Measurements from ENCODE around the gene APP. TPM values are rescaled to one million over a fixed set of nuclear protein-coding genes. Genes with fewer than 3 reads are reported as not detected.

The APP gene
- total and polyA plus RNA-seq, 2 of the 13 experiments (the other 11 are each of a cell fraction or from before 2014, with no cell fraction given): 70.6 to 262 TPM

DNA sequence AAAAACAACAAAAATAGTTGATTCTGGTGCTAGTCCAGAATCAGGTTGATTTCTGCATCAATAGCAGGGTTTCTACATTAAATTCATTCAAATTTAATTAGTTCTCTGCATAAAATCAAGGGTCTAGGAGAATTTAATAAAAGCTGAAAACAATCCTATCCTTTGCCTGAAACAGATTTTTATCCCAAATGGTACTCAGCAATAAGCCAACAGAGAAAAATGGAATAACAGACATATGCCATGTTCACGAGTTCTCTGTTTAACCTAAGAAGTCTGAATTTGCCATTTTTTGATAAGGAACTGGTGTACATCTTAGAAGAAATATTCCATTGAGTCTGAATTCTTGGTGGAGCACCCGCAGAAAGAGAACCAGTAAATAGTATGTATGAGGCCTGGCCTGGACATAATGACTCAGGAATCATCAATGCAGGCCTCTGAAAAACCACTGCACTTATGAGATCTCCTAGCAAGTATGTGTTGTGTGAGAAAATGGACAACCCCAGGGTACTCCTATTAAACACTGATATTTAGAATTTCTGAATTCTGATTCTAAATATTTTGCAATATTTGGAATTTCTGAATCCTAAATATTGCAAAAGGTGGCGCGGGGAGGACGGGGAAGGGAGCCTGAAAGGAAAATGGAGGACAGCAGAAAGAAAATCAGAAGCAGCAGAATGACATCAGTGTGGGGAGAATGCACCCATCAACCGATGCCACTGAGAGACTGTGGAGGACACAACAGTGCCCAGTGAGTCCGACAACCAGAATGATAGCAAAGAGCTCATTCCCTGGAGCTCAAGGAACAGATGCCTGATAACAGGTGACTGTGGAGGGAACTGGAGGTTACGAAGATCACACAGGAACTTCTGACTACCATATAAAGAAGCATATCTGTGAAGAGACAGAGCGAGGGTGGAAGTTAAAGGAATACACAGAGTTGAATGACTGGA, 97.6 kb downstream of the APP start:
- H3K27ac ChIP-seq (ENCODE audit: extremely low read length, insufficient read depth, low read length): no peak overlapping the region
- H2AFZ ChIP-seq (ENCODE audit: low read length): no peak overlapping the region
- in situ Hi-C loops (cut with HindIII; ENCODE audit: extremely low pct_ligation_motif_present, low pct_unique_long_range_greater_than_20kb) (no loop called here), intact Hi-C loops (cut with micrococcal nuclease; ENCODE audit: unreplicated experiment) (no loop called here)
- H3K4me3 ChIP-seq (replicated peaks in 1 of 3; ENCODE audit: insufficient read depth in 1 of 3, low read depth in 2 of 3, low read length in 3 of 3): no peak overlapping the region
- 63% methylated on average over 9 of the region's 9 CpGs for WGBS (ENCODE audit: low lambda C conversion rate)
- ChIA-PET CTCF (ENCODE audit: low intra/inter-chr PET ratio, low total read pairs) (no interaction called here), POLR2A (no interaction called here)
- H3K36me3 ChIP-seq (replicated peaks in 1 of 2; ENCODE audit: control insufficient read depth in 1 of 2, insufficient read depth in 2 of 2, low read length in 2 of 2): no peaks in the 10 kb centered on the region
- no peak overlapping the region for H3K9ac ChIP-seq (ENCODE audit: insufficient read depth, low read depth, low read length)
- no peak for TF ChIP-seq PCBP2 (optimal IDR thresholded peaks at IDR 0.05; ENCODE audit: low read depth, low read length, poor library complexity, severe bottlenecking)
- TF ChIP-seq ZBTB33 (CRISPR knock-in tag; IDR thresholded peaks at IDR 0.05): no peak
- no peak for TF ChIP-seq NFIC (IDR thresholded peaks at IDR 0.05; ENCODE audit: low read length)
- TF ChIP-seq, protein P1, sequence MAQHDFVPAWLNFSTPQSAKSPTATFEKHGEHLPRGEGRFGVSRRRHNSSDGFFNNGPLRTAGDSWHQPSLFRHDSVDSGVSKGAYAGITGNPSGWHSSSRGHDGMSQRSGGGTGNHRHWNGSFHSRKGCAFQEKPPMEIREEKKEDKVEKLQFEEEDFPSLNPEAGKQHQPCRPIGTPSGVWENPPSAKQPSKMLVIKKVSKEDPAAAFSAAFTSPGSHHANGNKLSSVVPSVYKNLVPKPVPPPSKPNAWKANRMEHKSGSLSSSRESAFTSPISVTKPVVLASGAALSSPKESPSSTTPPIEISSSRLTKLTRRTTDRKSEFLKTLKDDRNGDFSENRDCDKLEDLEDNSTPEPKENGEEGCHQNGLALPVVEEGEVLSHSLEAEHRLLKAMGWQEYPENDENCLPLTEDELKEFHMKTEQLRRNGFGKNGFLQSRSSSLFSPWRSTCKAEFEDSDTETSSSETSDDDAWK (CRISPR knock-in tag; IDR thresholded peaks at IDR 0.05): no peak
- TF ChIP-seq SCMH1 (CRISPR knock-in tag; IDR thresholded peaks at IDR 0.05; ENCODE audit: borderline replicate concordance): no peak
- no peak for TF ChIP-seq FOXO4 (CRISPR knock-in tag; conservative IDR thresholded peaks at IDR 0.05)
- no peak overlapping the region for H3K4me2 ChIP-seq (ENCODE audit: low read depth, low read length)
- no peak for FAIRE-seq
- H3K9me3 ChIP-seq (ENCODE audit: low read length): no peaks in the 10 kb centered on the region
- H3K79me2 ChIP-seq (ENCODE audit: insufficient read depth, low read length): peaks cover 15% of the 10 kb centered on the region
- no peak for ATAC-seq
- no TSS peak for BruUV-seq (replicated peaks)
- no peaks in the 10 kb centered on the region for H3K27me3 ChIP-seq (ENCODE audit: control insufficient read depth in 1 of 2, insufficient read depth in 2 of 2, low read length in 2 of 2)
- 0 out of 2 replicates have a peak, but pooled peaks cover 4% of the 10 kb centered on the region for H4K20me1 ChIP-seq (ENCODE audit: insufficient read depth, low read length)
- peaks cover 14% of the 10 kb centered on the region for H3K4me1 ChIP-seq (ENCODE audit: insufficient read depth, low read length)
- DNase-seq (ENCODE audit: low spot score): no peak

Data from HepG2 (cell line).